ENCODE results near the gene YWHAE.
"Not testable (repeated sequence)": the region's sequence is repeated elsewhere in the genome, so short reads cannot be mapped to it uniquely, and the experiment has no call there.

YWHAE gene

DNA sequence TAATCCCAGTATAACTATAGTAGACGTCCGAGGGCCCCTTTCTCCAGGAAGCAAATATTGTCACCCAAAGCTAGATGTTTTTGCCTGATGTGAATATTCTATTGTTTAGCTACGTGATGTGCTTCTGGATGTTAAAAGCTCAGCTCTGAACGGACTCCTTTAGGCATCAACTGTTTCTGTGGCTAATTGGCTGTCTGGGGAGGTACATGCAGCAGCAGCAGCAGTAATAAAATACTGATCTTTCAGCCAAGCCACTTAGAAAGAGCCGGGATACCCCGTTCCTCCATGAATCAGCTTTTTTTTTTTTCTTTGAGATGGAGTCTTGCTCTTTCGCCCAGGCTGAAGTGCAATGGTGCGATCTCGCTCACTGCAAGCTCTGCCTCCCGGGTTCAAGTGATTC, 77.5 kb downstream of the YWHAE start:
- no peak for TF ChIP-seq POU2F2 (IDR thresholded peaks at IDR 0.05; ENCODE audit: low read depth, low read length)
- no peak for TF ChIP-seq SPI1 (IDR thresholded peaks at IDR 0.05; ENCODE audit: low read depth, low read length)
- no peak for TF ChIP-seq TAF1 (IDR thresholded peaks at IDR 0.05; ENCODE audit: low read depth, low read length)
- TF ChIP-seq POLR2AphosphoS5 (IDR thresholded peaks at IDR 0.05; ENCODE audit: low read depth, low read length), result no peak
- TF ChIP-seq PAX5 (IDR thresholded peaks at IDR 0.05; ENCODE audit: insufficient read depth, low read length, severe bottlenecking), result no peak
- TF ChIP-seq POLR2A (IDR thresholded peaks at IDR 0.05; ENCODE audit: low read depth, low read length), result no peak
- FAIRE-seq, result no peak
- DNase-seq (ENCODE audit: insufficient read length, low spot score), result no peak

- TF ChIP-seq POLR2AphosphoS5 (IDR thresholded peaks at IDR 0.05; ENCODE audit: low read depth, low read length), result no peak
- no peak for TF ChIP-seq SPI1 (IDR thresholded peaks at IDR 0.05; ENCODE audit: low read depth, low read length)
- TF ChIP-seq POLR2A (IDR thresholded peaks at IDR 0.05; ENCODE audit: low read depth, low read length), result no peak
- no peak for TF ChIP-seq PAX5 (IDR thresholded peaks at IDR 0.05; ENCODE audit: insufficient read depth, low read length, severe bottlenecking)
- TF ChIP-seq POU2F2 (IDR thresholded peaks at IDR 0.05; ENCODE audit: low read depth, low read length), result no peak
- TF ChIP-seq TAF1 (IDR thresholded peaks at IDR 0.05; ENCODE audit: low read depth, low read length), result no peak
- FAIRE-seq (no peak), DNase-seq (ENCODE audit: insufficient read length, low spot score) (no peak)
These were observed 78.0 kb downstream of the YWHAE start for GRCh38 chr17:1322014-1322428.

GRCh38 chr17:1315891-1316403, 84.1 kb downstream of the YWHAE start:
- FAIRE-seq (no peak), DNase-seq (ENCODE audit: insufficient read length, low spot score) (no peak)
- TF ChIP-seq POLR2A (IDR thresholded peaks at IDR 0.05; ENCODE audit: low read depth, low read length), result no peak
- TF ChIP-seq TAF1 (IDR thresholded peaks at IDR 0.05; ENCODE audit: low read depth, low read length), result no peak
- TF ChIP-seq POLR2AphosphoS5 (IDR thresholded peaks at IDR 0.05; ENCODE audit: low read depth, low read length), result no peak
- no peak for TF ChIP-seq SPI1 (IDR thresholded peaks at IDR 0.05; ENCODE audit: low read depth, low read length)
- no peak for TF ChIP-seq PAX5 (IDR thresholded peaks at IDR 0.05; ENCODE audit: insufficient read depth, low read length, severe bottlenecking)
- no peak for TF ChIP-seq POU2F2 (IDR thresholded peaks at IDR 0.05; ENCODE audit: low read depth, low read length)

GRCh38 chr17:1315409-1315808, 84.6 kb downstream of the YWHAE start:
- no peak for TF ChIP-seq TAF1 (IDR thresholded peaks at IDR 0.05; ENCODE audit: low read depth, low read length)
- TF ChIP-seq POLR2A (IDR thresholded peaks at IDR 0.05; ENCODE audit: low read depth, low read length), result no peak
- TF ChIP-seq SPI1 (IDR thresholded peaks at IDR 0.05; ENCODE audit: low read depth, low read length), result no peak
- no peak for TF ChIP-seq POLR2AphosphoS5 (IDR thresholded peaks at IDR 0.05; ENCODE audit: low read depth, low read length)
- TF ChIP-seq POU2F2 (IDR thresholded peaks at IDR 0.05; ENCODE audit: low read depth, low read length), result no peak
- TF ChIP-seq PAX5 (IDR thresholded peaks at IDR 0.05; ENCODE audit: insufficient read depth, low read length, severe bottlenecking), result no peak
- no peak for FAIRE-seq
- DNase-seq (ENCODE audit: insufficient read length, low spot score), result no peak

DNA sequence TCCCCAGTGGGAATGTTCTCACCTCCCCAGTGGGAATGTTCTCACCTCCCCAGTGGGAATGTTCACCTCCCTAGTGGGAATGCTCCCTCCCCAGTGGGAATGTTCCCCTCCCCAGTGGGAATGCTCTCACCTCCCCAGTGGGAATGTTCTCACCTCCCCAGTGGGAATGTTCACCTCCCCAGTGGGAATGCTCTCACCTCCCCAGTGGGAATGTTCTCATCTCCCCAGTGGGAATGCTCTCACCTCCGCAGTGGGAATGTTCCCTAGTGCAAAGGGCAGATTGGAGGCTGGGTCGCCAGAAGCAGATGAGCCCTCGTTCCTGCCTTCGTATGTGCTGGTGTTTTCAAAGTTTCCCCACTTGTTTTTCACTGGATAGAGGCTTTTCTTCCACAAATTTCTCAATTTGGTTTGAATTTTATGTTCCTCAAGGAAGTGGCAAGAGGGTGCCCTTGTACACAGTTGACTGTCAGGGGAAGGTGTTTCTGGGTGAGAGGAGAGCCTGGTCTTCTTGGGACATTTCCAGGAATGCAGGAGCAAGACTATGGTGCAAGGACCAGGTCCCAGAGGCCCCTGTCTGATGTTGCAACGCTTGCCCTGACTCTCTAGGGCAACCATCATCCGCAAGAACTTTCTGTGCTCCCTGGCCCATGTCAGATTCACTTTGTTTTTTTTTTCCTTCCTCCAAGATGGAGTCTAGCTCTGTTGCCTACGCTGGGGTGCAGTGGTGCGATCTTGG, 86.6 kb downstream of the YWHAE start:
- FAIRE-seq, result no peak
- TF ChIP-seq PAX5 (IDR thresholded peaks at IDR 0.05; ENCODE audit: insufficient read depth, low read length, severe bottlenecking) (no peak), TAF1 (IDR thresholded peaks at IDR 0.05; ENCODE audit: low read depth, low read length) (no peak), SPI1 (IDR thresholded peaks at IDR 0.05; ENCODE audit: low read depth, low read length) (no peak), POU2F2 (IDR thresholded peaks at IDR 0.05; ENCODE audit: low read depth, low read length) (no peak), POLR2A (IDR thresholded peaks at IDR 0.05; ENCODE audit: low read depth, low read length) (no peak), POLR2AphosphoS5 (IDR thresholded peaks at IDR 0.05; ENCODE audit: low read depth, low read length) (no peak)
- DNase-seq (ENCODE audit: insufficient read length, low spot score), result no peak

GRCh38 chr17:1312261-1312870, 87.7 kb downstream of the YWHAE start:
- DNase-seq (ENCODE audit: insufficient read length, low spot score) (no peak), FAIRE-seq (no peak)
- TF ChIP-seq SPI1 (IDR thresholded peaks at IDR 0.05; ENCODE audit: low read depth, low read length) (no peak), TAF1 (IDR thresholded peaks at IDR 0.05; ENCODE audit: low read depth, low read length) (no peak), POLR2A (IDR thresholded peaks at IDR 0.05; ENCODE audit: low read depth, low read length) (no peak), POU2F2 (IDR thresholded peaks at IDR 0.05; ENCODE audit: low read depth, low read length) (no peak), PAX5 (IDR thresholded peaks at IDR 0.05; ENCODE audit: insufficient read depth, low read length, severe bottlenecking) (no peak), POLR2AphosphoS5 (IDR thresholded peaks at IDR 0.05; ENCODE audit: low read depth, low read length) (no peak)

DNA sequence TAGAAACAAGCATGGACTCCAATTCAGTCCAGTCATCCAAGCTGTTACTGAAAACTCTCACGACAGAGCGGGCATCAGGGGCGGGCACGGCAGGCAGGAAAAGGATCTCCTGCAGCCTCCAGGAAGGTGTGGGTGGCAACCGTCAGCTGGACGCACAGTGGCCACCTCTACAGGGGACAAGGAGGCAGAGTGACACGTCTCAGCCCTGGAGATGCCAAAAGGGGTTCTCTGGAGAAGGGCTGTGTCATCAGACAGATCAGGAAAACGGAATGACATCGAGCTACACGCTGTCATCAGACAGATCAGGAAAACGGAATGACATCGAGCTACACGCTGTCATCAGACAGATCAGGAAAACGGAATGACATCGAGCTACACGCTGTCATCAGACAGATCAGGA, 92.2 kb downstream of the YWHAE start:
- FAIRE-seq; DNase-seq (ENCODE audit: insufficient read length, low spot score): not testable (repeated sequence)

DNA sequence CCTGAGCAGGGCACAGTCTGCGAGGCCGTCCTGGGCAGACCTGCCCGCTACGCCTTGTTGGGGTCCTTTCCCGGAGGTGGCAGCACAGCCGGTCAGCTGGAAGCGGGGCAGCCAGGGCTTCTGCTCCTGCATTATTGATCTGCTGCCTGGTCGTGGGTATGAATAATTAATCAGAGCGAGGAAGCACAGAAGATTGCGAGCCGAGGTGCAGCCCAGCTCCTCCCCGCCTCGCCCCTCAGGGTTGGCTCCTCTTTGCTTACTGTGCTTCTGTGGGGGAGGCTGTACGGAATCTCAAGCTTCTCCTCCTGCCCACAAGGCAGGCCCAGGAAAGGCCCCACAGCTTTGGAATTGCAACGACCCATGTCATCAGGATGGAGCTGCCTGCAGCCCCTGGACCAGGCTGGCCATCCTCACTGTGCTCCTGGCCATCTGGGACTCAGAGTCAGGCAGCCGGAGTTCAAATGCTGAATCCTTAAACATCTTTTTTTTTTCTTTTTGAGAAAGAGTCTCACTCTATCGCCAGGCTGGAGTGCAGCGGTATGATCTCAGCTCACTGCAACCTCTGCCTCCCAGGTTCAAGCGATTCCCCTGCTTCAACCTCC, 95.0 kb downstream of the YWHAE start:
- no peak for TF ChIP-seq POLR2AphosphoS5 (IDR thresholded peaks at IDR 0.05; ENCODE audit: low read depth, low read length)
- no peak for TF ChIP-seq SPI1 (IDR thresholded peaks at IDR 0.05; ENCODE audit: low read depth, low read length)
- TF ChIP-seq POLR2A (IDR thresholded peaks at IDR 0.05; ENCODE audit: low read depth, low read length), result no peak
- no peak for TF ChIP-seq TAF1 (IDR thresholded peaks at IDR 0.05; ENCODE audit: low read depth, low read length)
- TF ChIP-seq POU2F2 (IDR thresholded peaks at IDR 0.05; ENCODE audit: low read depth, low read length), result no peak
- DNase-seq (ENCODE audit: insufficient read length, low spot score) (no peak), FAIRE-seq (no peak)

DNA sequence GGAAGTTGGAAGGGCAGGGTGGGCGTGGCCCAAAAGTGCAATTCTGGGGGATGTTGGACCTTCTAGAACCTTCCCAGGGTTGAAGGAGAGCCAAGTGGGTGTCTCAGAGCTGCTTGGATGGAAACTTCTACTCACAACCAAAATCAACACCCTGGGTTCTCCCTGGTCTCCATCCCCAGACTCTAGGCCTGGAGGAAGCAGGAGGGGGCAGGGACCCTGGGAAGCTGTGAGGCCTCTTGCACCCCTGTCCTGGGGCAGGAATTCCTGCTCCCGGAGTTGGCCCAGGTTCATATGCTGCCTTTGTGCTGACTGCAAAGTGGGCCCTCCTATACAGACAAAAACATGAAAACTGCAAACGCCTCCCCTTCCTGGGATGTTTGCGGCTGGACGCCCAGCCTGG, 95.5 kb downstream of the YWHAE start:
- TF ChIP-seq SPI1 (IDR thresholded peaks at IDR 0.05; ENCODE audit: low read depth, low read length) (no peak), TAF1 (IDR thresholded peaks at IDR 0.05; ENCODE audit: low read depth, low read length) (no peak)
- DNase-seq (ENCODE audit: insufficient read length, low spot score), result no peak
- FAIRE-seq, result no peak

All from GM12891 (cell line).